Activated naive CD8-positive, alpha-beta T cell treated with anti-CD3 and anti-CD28 coated beads, Interleukin-2, amount 50 U/mL, for 16 hours (primary cell): ENCODE measurements around the gene AZU1.
"Not testable (repeated sequence)": the region's sequence is repeated elsewhere in the genome, so short reads cannot be mapped to it uniquely, and the experiment has no call there.

Experiments used
- DNase-seq: peaks from one replicate; pipeline ENCODE4 v3.0.0-alpha.2; 2020; ENCODE audit warnings: low read depth, low spot score

The AZU1 gene

DNA sequence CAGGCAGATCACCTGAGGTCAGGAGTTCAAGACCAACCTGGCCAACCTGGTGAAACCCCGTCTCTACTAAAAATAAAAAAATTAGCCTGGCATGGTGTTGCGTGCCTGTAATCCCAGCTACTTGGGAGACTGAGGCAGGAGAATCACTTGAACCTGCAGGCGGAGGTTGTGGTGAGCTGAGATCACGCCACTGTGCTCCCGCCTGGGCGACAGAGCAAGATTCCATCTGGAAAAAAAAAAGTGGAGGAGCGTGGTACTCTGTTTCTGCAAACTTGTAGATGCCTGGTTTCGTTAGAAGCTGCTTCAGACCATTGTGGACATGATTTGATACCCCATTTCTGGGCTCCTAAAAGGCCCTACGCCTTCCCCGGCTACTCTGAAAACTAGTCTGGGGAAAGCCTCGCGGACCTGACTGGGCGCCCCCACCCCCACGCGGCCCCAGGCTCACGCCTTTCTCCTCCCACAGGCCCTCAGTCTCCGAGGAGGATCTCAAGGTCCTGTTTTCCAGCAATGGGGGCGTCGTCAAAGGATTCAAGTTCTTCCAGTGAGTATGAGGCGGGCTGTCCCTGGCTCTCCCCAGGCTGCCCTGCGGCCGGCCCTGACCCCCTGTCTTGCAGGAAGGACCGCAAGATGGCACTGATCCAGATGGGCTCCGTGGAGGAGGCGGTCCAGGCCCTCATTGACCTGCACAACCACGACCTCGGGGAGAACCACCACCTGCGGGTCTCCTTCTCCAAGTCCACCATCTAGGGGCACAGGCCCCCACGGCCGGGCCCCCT is 17.4 kb upstream of the AZU1 start:
- DNase-seq = no peak

DNA sequence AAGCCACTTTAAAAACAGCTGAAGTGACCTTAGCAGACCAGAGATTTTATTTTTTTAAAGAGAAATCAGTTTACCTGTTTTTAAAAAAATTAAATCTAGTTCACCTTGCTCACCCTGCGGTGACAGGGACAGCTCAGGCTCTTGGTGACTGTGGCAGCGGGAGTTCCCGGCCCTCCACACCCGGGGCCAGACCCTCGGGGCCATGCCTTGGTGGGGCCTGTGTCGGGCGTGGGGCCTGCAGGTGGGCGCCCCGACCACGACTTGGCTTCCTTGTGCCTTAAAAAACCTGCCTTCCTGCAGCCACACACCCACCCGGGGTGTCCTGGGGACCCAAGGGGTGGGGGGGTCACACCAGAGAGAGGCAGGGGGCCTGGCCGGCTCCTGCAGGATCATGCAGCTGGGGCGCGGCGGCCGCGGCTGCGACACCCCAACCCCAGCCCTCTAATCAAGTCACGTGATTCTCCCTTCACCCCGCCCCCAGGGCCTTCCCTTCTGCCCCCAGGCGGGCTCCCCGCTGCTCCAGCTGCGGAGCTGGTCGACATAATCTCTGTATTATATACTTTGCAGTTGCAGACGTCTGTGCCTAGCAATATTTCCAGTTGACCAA is 16.7 kb upstream of the AZU1 start:
- no peak for DNase-seq

GRCh38 chr19:811506-812048 is 16.1 kb upstream of the AZU1 start:
- no peak for DNase-seq

DNA sequence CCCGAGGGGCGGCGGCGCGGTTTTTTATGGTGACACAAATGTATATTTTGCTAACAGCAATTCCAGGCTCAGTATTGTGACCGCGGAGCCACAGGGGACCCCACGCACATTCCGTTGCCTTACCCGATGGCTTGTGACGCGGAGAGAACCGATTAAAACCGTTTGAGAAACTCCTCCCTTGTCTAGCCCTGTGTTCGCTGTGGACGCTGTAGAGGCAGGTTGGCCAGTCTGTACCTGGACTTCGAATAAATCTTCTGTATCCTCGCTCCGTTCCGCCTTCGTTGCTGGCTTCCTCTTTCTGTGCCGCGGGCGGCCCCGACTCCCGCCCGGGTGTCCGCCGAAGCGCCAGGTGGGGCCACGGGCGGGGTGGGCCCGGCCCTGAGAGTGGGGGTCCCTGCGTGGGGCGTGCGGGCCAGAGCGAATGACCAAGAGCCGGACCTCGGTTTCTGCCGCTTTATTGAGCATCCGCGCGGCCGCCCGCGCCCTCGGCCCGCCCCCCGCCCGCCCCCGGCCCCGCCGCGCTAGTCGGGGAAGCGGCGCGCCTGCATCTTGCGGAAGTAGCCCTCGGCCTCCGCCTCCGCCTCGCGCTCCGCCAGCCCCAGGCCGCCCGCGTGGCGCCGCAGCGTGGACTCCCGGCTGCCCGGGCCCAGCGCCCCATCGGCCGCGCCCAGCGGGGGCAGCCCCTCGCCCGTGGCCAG is 15.4 kb upstream of the AZU1 start:
- no peak for DNase-seq

- DNase-seq = no peak
These were observed 14.9 kb upstream of the AZU1 start for GRCh38 chr19:812747-813218.

- DNase-seq = no peak
These were observed 14.2 kb upstream of the AZU1 start for GRCh38 chr19:813219-814151.

GRCh38 chr19:814152-815078 is 13.2 kb upstream of the AZU1 start:
- DNase-seq = no peak

DNA sequence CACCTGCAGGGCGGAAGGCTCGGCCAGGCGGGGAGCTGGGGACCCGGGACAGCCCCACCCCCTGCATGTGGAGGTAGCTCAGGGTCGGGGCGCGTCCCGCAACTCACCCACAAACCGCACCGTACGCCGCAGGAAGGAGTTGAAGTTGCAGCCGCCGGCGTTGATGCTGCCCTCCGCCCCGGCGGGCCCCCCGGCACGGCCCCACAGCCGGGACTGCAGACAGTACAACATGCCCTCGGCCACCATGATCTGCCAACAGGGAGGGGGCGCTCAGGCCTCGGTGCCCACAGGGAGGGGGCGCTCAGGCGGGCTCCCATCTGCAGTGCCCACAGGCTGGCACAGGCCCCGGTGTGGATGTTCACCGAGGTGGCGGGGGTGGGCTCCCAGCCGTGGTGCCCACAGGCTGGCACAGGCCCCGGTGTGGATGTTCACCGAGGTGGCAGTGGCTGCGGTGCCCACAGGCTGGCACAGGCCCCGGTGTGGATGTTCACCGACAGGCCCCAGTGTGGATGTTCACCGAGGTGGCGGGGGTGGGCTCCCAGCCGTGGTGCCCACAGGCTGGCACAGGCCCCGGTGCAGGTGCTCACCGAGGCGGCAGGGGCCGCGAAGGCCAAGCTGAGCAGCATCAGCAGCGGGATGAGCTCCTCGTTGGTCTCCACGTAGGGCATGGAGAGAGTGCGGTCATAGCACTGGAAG is 12.4 kb upstream of the AZU1 start:
- no peak for DNase-seq

DNA sequence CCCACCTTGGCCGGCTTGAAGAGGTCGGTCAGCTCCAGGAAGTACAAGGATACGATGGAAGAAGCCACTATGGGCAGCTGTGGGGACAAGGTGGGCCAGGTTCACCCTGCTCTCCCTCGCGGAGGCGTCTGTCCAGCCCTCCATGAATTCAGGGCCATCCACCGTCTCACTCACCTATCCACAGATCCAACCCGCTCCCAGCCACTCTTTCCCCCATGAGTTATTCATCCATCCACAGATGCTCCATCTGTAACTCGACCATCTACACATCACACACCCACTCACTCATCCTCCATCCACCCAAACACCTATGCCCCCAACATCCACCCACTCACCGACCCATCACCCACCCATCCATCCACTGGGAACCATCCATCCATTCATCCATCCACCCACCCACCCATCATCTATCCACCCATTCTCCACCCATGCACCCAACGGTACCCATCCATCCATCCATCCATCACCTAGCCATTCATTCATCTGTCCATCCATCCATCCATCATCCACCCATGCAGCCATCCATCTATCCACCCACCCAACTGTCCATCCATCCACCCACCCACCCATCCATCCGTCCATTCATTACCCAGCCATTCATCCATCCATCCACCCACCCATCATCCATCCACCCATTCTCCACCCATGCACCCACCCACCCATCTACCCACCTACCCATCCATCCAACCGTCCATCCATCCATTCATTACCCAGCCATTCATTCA is 11.7 kb upstream of the AZU1 start:
- no peak for DNase-seq

DNA sequence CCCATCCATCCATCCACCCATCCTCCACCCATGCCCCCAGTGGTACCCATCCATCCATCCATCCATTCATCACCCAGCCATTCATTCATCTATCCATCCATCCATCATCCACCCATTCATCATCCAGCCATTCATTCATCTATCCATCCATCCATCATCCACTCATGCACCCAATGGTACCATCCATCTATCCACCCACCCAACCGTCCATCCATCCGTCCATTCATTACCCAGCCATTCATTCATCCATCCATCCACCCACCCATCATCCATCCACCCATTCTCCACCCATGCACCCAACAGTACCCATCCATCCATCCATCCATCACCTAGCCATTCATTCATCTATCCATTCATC is 11.2 kb upstream of the AZU1 start:
- no peak for DNase-seq

GRCh38 chr19:820212-820611 is 7.4 kb upstream of the AZU1 start:
- not testable (repeated sequence) for DNase-seq

- DNase-seq = no peak
These were observed 6.3 kb upstream of the AZU1 start for GRCh38 chr19:821231-821824.

DNA sequence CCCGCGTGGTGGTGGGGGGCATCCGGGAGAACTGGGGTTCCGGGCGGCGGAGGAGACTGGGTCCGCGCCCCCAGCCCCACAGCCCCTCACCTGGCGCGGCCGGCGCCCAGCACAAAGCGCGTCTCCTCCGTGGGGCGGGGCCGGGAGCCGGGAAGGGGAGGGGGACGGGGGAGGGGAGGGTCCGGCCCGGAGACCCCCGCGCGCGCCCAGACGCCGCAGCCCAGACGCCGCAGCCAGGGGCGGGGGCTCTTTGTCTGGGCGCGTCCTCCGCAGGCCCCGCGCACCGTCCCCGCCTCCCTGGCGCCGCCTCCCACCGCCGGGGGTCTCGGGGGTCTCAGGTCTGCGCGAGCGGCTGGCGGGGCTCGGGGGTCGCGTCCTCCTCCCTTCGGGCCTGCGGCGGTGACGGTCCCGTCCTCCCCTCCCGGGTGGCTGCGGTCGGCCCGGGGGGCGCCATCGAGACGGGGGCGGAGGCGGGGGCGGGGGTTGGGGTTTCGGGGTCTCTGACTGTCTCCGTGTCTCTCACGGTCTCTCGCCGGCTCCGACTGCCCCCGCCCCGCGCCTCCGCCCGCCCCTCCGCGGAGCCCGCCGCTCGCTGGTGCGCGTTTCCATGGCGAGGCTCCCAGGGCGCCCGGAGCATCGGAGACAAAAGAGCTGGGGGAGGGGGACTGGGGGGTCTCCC is 5.7 kb upstream of the AZU1 start, which contains the start of gene PLPPR3:
PLPPR3 (minus strand) TSS at position 131 of the 679 bp plus-strand sequence. CDS start 396 bp downstream, outside the sequence.
- no peak for DNase-seq

GRCh38 chr19:823565-824121 is 4.0 kb upstream of the AZU1 start:
- no peak for DNase-seq

GRCh38 chr19:824885-825284 is 2.8 kb upstream of the AZU1 start:
- no peak for DNase-seq

DNA sequence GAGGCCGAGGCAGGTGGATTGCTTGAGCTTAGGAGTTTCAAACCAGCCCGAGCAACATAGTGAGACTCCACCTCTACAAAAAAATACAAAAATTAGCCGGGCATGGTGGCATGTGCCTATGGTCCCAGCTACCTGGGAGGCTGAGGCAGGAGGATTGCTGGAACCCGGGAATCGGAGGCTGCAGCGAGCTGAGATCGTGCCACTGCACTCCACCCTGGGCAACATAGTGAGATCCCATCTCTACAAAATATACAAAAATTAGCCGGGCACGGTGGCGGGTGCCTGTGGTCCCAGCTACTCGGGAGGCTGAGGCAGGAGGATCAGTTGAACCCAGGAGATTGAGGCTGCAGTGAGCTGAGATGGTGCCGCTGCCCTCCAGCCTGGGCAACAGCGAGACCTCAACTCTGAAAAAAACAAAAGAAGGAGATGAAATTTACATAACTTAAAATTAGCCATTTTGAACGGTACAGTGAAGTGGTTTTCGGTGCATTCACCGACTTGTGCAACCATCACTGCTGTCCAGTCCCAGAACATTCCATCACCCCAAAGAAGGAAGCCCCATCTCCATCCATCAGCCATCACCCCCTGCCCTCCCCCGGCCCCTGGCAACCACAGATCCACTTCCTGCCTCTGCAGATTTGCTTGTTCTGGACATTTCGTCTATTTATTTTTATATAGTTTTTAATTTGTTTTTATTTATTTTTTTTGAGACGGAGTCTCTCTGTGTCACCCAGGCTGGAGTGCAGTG is 1.6 kb upstream of the AZU1 start:
- no peak for DNase-seq

GRCh38 chr19:827314-827709 is 325 bp upstream of the AZU1 start:
- DNase-seq = no peak
